Activated B cell treated with CpG ODN at 0.5 μM for 24 hours (primary cell): Measurements from ENCODE around the gene FGD1. TPM values are rescaled to one million over a fixed set of nuclear protein-coding genes. Genes with fewer than 3 reads are reported as not detected.

Source experiments
- ATAC-seq: fragments of 200-7000 bp; cut with Tn5 transposase; one replicate; pipeline ENCODE4 v1.10.0; 2021; ENCODE audit warnings: low read depth, mild to moderate bottlenecking, moderate library complexity
- CTCF ChIA-PET: fragments of 350-600 bp; sonication (Branson Sonifier 250); formaldehyde crosslinking; loops from one replicate; lab custom pipeline; 2021; ENCODE audit warnings: antibody characterized with exemption; lab: Charles Lee
- POLR2A ChIA-PET: fragments of 350-600 bp; sonication (Branson Sonifier 250); formaldehyde crosslinking; loops from one replicate; lab custom pipeline; 2021; ENCODE audit warnings: antibody characterized with exemption; lab: Charles Lee
- DNase-seq: peaks from one replicate; pipeline ENCODE4 v3.0.0; 2022
- H3K27ac Mint-ChIP-seq: one replicate; pipeline ENCODE4 v1.8.0; 2020; ENCODE audit warnings: mixed read lengths
- H3K27me3 Mint-ChIP-seq: one replicate; pipeline ENCODE4 v1.8.0; 2021; ENCODE audit warnings: mixed read lengths
- H3K36me3 Mint-ChIP-seq: one replicate; pipeline ENCODE4 v1.8.0; 2021; ENCODE audit warnings: low read depth, mixed read lengths
- H3K4me1 Mint-ChIP-seq: one replicate; pipeline ENCODE4 v1.8.0; 2021; ENCODE audit warnings: mixed read lengths
- H3K4me3 Mint-ChIP-seq: one replicate; pipeline ENCODE4 v1.8.0; 2020; ENCODE audit warnings: mild to moderate bottlenecking, mixed read lengths
- H3K9me3 Mint-ChIP-seq: one replicate; pipeline ENCODE4 v1.8.0; 2020; ENCODE audit warnings: mixed read lengths
- intact Hi-C: fragments of 100-400 bp; cut with micrococcal nuclease; formaldehyde crosslinking; loops from one replicate; pipeline ENCODE4 v1.15.1; 2024
- total RNA-seq: library from RNA; stranded (reverse); gene quantifications from 2 replicates; pipeline ENCODE4 v1.2.3, GENCODE V29; 2022
- TF ChIP-seq, protein P1 (sequence below): fragments of 200-600 bp; IDR thresholded peaks from one replicate; pipeline ENCODE4 v1.8.0; 2022; ENCODE audit warnings: antibody characterized with exemption, mild to moderate bottlenecking

Gene FGD1
- total RNA-seq, 1 donor from 2014 or later: not detected

DNA sequence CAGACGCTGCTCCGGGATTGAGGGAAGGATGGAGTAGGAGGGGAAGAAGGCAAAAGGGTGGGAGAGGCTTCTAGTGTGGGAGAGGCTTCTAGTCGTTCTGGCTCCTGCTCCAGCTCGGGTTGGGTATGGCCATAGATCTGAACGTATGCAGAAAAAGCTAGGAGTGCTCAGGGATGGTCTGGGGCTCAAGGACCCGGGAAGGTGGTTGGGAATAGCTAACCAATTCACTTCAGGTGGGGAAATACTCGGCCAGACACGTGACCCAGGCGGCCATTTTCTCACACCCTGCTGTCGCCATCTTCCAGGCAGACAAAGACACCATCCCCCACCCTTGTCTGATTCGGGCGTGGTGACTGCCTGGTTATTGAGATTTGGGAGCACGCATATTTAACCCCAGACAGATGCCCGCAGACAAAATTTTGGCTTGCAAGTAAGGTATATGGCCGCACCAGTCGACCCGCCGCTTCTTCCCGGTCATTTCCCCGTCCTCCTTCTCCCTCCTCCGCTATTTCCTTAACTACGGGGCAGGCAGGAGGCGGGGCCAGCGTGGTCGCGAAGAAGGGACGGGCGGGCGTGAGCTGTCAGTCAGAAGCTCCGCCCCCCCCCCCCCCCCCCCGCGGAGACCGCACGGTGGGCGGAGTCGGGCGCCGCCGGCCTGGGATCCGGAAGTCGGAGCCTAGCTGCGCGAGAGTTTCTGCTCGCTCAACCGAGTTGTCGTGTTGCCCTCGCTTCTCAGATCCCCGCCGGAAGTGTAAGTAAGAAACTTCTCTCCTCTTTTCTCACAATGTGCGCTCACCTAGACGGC, 33.7 kb upstream of the FGD1 start, which contains the start of gene GNL3L:
TSS of gene GNL3L (plus strand) at position 668 of the 805 bp plus-strand sequence. CDS start 2,348 bp downstream, outside the sequence.
- peak within 1 kb of the TSS; percentile 97 for H3K27ac Mint-ChIP-seq
- H3K4me3 Mint-ChIP-seq: peak within 1 kb of the TSS; percentile 94
- TF ChIP-seq, protein P1, sequence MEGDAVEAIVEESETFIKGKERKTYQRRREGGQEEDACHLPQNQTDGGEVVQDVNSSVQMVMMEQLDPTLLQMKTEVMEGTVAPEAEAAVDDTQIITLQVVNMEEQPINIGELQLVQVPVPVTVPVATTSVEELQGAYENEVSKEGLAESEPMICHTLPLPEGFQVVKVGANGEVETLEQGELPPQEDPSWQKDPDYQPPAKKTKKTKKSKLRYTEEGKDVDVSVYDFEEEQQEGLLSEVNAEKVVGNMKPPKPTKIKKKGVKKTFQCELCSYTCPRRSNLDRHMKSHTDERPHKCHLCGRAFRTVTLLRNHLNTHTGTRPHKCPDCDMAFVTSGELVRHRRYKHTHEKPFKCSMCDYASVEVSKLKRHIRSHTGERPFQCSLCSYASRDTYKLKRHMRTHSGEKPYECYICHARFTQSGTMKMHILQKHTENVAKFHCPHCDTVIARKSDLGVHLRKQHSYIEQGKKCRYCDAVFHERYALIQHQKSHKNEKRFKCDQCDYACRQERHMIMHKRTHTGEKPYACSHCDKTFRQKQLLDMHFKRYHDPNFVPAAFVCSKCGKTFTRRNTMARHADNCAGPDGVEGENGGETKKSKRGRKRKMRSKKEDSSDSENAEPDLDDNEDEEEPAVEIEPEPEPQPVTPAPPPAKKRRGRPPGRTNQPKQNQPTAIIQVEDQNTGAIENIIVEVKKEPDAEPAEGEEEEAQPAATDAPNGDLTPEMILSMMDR: no peak
- CTCF ChIA-PET: no interaction called here
- peaks cover 43% of the 10 kb centered on the region for H3K4me1 Mint-ChIP-seq
- ATAC-seq: peak; percentile 83
- H3K36me3 Mint-ChIP-seq: peaks cover 22% of the 10 kb centered on the region
- peaks cover 3% of the 10 kb centered on the region for H3K9me3 Mint-ChIP-seq
- DNase-seq: peak; percentile 66
- H3K27me3 Mint-ChIP-seq: no peaks in the 10 kb centered on the region
- intact Hi-C loops: loop anchor here (1.0 to 10.0 kb wide), 7 partner anchors 89 to 1187 kb away; partner anchors contain the start of genes FAM120C, PHF8, RRAGB and TSR2
- POLR2A ChIA-PET: interaction anchor here (0.6 to 3.4 kb wide), 12 partner anchors 12 to 1447 kb away, joined by 3 to 35 read pairs (median 4); partner anchors contain the start of genes APEX2, PHF8, RRAGB and TSPYL2

DNA sequence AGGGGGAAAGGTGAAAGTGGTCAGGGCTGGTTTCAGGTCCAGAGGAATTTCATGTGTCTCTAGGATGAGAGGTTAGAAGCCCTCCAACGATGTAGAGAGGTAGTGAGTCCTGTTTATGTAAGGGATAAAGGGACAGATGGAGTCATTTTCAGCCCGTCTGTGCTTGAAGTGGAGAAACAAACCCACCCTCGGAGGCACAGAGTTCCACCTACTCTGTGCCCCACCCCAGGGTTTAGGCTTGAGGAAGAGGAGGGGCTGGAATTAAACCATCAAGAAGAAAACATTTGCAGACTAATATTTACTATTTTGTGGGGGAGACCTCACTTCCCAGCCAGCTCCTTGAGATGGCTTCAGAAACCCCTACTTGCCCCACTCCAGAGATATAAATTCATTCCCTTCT, 33.1 kb upstream of the FGD1 start:
- ChIA-PET CTCF (no interaction called here), POLR2A (interaction anchor here (0.9 to 3.4 kb wide), 7 partner anchors 11 to 1379 kb away, joined by 3 to 35 read pairs (median 6); partner anchors contain the start of genes APEX2, PHF8 and TSR2)
- H3K36me3 Mint-ChIP-seq: peaks cover 16% of the 10 kb centered on the region
- peaks cover 3% of the 10 kb centered on the region for H3K9me3 Mint-ChIP-seq
- intact Hi-C loops: no loop called here
- H3K27ac Mint-ChIP-seq: peak overlapping the region; percentile 97
- DNase-seq: no peak
- TF ChIP-seq, protein P1: no peak
- H3K4me1 Mint-ChIP-seq: peaks cover 37% of the 10 kb centered on the region
- H3K4me3 Mint-ChIP-seq: peak overlapping the region; percentile 94
- no peak for ATAC-seq
- H3K27me3 Mint-ChIP-seq: no peaks in the 10 kb centered on the region

DNA sequence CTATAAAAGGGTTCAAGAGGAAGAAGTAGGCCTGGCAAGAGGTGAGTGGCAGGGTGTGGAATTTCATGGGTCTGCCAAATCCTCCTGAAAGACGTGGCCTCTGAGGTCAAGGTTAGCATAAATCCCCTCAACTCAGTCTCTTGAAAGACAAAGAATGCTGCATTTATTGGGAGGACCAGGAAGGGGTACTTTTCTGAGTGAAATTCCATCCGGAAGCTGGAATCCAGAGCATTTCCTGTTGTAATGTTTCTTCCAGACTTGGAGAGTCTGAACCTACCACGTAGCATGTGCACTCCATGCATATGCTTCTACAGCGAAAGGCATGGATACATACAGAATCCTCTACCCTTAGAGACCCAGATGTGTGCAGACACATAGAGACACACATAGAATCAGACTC, 13.4 kb upstream of the FGD1 start:
- no peak for ATAC-seq
- intact Hi-C loops: no loop called here
- no peaks in the 10 kb centered on the region for H3K36me3 Mint-ChIP-seq
- H3K27ac Mint-ChIP-seq: no peak overlapping the region
- POLR2A ChIA-PET: no interaction called here
- CTCF ChIA-PET: no interaction called here
- H3K27me3 Mint-ChIP-seq: no peaks in the 10 kb centered on the region
- no peak overlapping the region for H3K4me3 Mint-ChIP-seq
- TF ChIP-seq, protein P1: no peak
- no peak for DNase-seq
- no peaks in the 10 kb centered on the region for H3K4me1 Mint-ChIP-seq
- H3K9me3 Mint-ChIP-seq: no peaks in the 10 kb centered on the region

DNA sequence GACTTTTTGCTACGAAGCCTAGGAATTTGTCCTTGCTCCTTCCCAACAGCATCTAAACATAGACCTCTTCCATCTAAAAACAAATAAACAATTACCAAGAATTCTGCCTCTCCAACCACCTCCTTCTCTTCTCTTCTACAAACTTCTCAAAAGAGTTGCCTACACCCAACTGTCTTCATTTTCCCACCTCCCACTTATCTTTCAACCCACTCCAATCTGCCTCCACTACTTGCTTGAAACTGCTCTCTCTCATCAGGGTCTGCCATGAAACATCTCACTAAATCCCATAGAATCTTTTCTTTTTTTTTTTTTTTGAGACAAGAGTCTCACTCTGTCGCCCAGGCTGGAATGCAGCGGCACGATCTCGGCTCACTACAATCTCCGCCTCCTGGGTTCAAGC, 902 bp upstream of the FGD1 start:
- CTCF ChIA-PET: no interaction called here
- no peaks in the 10 kb centered on the region for H3K36me3 Mint-ChIP-seq
- ATAC-seq: no peak

DNA sequence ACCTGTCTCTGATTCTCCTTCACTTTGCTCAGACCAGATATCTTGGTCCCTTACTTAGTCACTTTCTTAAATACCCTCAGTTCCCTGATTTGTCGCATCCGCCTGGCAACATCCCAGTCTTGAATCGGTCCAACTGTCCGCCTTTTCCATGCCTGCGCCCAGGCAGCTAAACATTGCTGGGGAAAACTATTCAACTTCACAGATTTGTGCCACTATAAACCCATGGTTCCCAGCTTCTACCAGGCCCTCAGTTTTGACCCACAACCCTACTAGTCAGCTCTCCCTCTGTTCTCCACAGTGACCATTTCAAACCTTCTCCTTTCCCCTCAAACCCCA, 451 bp upstream of the FGD1 start:
- ChIA-PET CTCF (no interaction called here), POLR2A (no interaction called here)
- H3K27me3 Mint-ChIP-seq: peaks cover 20% of the 10 kb centered on the region
- DNase-seq (no peak), ATAC-seq (no peak)
- peak overlapping the region; percentile 73 for H3K4me3 Mint-ChIP-seq
- TF ChIP-seq, protein P1: no peak
- intact Hi-C loops: no loop called here
- H3K4me1 Mint-ChIP-seq: no peaks in the 10 kb centered on the region
- H3K9me3 Mint-ChIP-seq: no peaks in the 10 kb centered on the region
- no peak overlapping the region for H3K27ac Mint-ChIP-seq
- H3K36me3 Mint-ChIP-seq: no peaks in the 10 kb centered on the region

More for the DNA sequence above, 902 bp upstream of the FGD1 start:
- TF ChIP-seq, protein P1: no peak
- Mint-ChIP-seq H3K4me3 (peak overlapping the region; percentile 73), H3K9me3 (no peaks in the 10 kb centered on the region), H3K27ac (no peak overlapping the region), H3K4me1 (no peaks in the 10 kb centered on the region), H3K27me3 (peaks cover 20% of the 10 kb centered on the region)
- intact Hi-C loops: no loop called here
- DNase-seq: no peak
- POLR2A ChIA-PET: no interaction called here
